Stimulated activated memory B cell treated with anti-CD40 and anti-IgM and Interleukin-4, amounts not matched to agents 10 μg/mL and 1 μg/mL and 100 μg/mL, for 72 hours (primary cell): Measurements from ENCODE around the gene NOD2.

Source experiments
- ATAC-seq: fragments of 150-1000 bp; cut with Tn5 transposase; 2 replicates; pipeline ENCODE4 v1.10.0; 2021
- H3K27ac Mint-ChIP-seq: one replicate; pipeline ENCODE4 v1.8.0; 2022; ENCODE audit warnings: mild to moderate bottlenecking, mixed read lengths
- H3K27me3 Mint-ChIP-seq: one replicate; pipeline ENCODE4 v1.8.0; 2022; ENCODE audit warnings: mixed read lengths
- H3K36me3 Mint-ChIP-seq: one replicate; pipeline ENCODE4 v1.8.0; 2022; ENCODE audit warnings: mixed read lengths
- H3K4me1 Mint-ChIP-seq: one replicate; pipeline ENCODE4 v1.8.0; 2022; ENCODE audit warnings: mixed read lengths
- H3K4me3 Mint-ChIP-seq: one replicate; pipeline ENCODE4 v1.8.0; 2022; ENCODE audit warnings: mild to moderate bottlenecking, moderate library complexity, mixed read lengths
- H3K9me3 Mint-ChIP-seq: one replicate; pipeline ENCODE4 v1.8.0; 2022; ENCODE audit warnings: mixed read lengths

NOD2 gene

DNA sequence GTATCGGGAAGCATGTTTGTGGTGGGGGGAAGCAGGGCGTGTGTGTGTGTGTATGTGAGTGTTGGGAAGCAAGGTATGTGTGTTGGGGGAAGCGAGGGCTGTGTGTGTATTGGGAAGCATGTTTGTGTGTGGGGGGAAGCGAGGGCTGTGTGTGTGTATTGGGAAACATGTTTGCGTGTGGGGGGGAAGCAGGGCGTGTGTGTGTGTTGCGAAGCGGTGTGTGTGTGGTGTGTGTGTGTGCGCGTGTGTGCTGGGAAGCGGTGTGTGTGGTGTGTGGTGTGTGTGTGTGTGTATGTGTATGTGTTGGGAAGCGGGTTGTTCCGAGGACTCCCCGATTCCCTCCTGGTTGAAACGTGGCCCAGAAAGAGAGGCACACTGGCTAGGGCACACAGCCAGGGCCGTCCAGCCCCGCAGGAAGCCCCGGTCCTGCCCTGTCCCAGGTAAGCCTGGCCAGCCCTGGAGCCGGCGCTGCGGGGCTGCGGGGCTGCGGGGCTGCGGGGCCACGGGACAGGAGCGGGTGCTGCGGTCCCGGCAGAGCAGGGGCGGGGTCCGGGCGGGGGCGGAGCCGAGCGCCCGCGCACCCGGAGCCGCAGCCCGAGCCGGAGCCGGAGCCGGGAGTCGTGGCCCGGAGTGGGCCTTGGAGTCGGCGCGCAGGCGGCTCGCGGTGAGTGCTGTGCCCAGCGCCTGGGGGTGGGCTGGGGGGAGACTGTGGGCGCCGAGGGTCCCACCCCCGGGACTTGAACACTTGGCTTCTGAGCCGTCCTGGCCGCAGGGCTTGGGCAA, at the start of gene NOD2:
Gene NOD2, plus strand, starts transcription at position 608 of the 783 bp plus-strand sequence. CDS start 5,890 bp downstream, outside the sequence.
- peaks cover 66% of the 10 kb centered on the region for H3K4me1 Mint-ChIP-seq
- ATAC-seq = peak; percentile 39
- peak within 1 kb of the TSS; percentile 75 for H3K4me3 Mint-ChIP-seq
- peak within 1 kb of the TSS; percentile 75 for H3K27ac Mint-ChIP-seq
- H3K9me3 Mint-ChIP-seq = no peaks in the 10 kb centered on the region
- no peaks in the 10 kb centered on the region for H3K27me3 Mint-ChIP-seq
- H3K36me3 Mint-ChIP-seq = no peaks in the 10 kb centered on the region

DNA sequence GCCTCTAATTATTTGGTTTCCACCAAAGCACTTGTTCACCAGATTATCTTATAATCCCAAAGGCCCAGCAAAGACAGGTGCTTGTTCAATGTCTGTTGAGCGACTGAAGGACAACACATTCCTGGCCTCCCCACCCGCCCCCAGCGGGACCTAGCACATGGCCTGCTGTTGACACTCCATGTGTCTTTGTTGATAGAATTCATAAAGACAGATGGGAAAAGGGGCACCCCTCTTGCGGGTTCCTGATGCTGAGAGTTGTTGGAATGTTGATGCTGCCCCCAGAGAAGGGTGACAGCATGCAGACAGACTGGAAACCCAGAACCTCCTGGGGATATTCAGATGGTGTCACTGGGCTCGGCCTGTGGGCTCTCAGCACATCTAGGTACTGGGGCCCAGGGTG, 49.2 kb upstream of the NOD2 start:
- H3K27ac Mint-ChIP-seq = no peak overlapping the region
- peaks cover 23% of the 10 kb centered on the region for H3K27me3 Mint-ChIP-seq
- H3K9me3 Mint-ChIP-seq = no peaks in the 10 kb centered on the region
- H3K36me3 Mint-ChIP-seq = no peaks in the 10 kb centered on the region
- no peaks in the 10 kb centered on the region for H3K4me1 Mint-ChIP-seq
- no peak for ATAC-seq
- H3K4me3 Mint-ChIP-seq = no peak overlapping the region

DNA sequence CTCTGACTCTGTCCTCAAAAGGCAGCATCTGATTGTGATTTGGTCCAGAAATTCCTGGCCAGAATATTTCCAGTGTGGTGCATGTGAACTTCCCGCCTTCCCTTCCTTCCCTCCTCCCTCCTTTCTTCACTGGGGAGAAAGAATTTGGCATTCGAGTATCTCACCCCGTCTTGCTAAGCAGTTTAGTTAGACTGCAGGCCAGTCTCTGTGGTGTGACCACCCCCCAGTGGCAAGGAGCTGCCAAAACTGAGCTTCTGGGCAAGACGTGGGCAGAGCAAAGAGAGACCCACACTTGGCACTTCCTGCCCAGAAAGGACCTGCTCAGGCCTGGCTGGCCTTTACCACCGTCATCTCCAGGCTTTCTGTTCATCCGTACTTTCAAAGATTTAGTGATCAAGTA, 48.7 kb upstream of the NOD2 start:
- H3K36me3 Mint-ChIP-seq = no peaks in the 10 kb centered on the region
- H3K4me3 Mint-ChIP-seq = no peak overlapping the region
- H3K4me1 Mint-ChIP-seq = no peaks in the 10 kb centered on the region
- peak; percentile 73 for ATAC-seq
- no peaks in the 10 kb centered on the region for H3K9me3 Mint-ChIP-seq
- H3K27me3 Mint-ChIP-seq = peaks cover 18% of the 10 kb centered on the region
- no peak overlapping the region for H3K27ac Mint-ChIP-seq

DNA sequence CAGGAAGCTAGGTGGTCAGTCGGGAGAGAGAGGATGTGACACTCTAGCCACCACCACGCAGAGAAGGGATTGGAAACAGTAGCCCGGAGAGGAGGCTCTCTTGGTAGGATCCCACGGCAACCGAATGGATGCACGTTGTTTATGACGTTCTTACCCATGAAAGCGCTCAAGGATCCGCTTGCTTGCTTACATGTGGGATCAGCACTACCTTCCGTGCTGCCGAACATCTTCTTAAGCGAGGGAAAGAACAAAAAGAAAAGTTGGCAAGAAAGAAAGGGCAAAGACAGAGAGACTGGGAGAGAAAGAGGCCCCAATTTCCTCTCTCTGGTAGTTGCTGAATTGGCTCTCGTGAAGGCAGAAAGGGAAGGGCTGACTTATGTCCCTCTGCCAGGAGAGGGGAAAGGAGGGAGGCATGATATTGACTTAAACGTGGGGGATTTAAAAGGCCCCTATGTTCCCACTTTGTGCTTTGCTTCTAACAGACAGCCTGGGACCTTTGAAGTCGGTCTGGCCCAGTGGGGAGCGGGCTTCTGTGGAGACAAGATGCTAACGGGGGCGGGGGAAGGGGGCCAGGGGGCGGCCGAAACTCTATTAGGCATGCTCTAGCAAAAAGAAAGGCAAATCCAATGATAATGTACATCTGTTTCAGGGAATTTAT, 47.7 kb upstream of the NOD2 start:
- Mint-ChIP-seq H3K9me3 (no peaks in the 10 kb centered on the region), H3K36me3 (no peaks in the 10 kb centered on the region), H3K4me3 (no peak overlapping the region), H3K27me3 (peaks cover 16% of the 10 kb centered on the region), H3K27ac (no peak overlapping the region), H3K4me1 (no peaks in the 10 kb centered on the region)
- no peak for ATAC-seq

DNA sequence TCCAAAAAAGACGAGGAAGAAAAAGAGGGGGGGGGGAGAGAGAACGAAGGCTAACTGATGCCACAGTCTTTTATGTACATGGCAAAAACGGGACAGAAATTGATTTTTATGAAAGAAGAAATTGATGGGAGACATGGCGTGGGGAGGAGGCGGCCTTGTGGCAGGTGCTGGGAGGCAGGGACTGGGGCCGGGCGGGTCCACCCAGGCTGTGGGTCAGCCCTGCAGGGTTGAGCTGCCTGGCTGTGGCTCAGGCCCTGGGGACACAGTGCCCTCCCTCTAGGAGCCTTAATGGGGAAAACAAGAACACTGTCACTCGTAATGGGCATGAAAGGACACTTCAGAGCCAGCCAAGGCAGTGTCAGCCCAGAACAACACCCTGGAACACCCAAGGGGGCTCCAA, 47.1 kb upstream of the NOD2 start:
- H3K9me3 Mint-ChIP-seq = no peaks in the 10 kb centered on the region
- H3K4me3 Mint-ChIP-seq = no peak overlapping the region
- no peaks in the 10 kb centered on the region for H3K36me3 Mint-ChIP-seq
- peaks cover 10% of the 10 kb centered on the region for H3K27me3 Mint-ChIP-seq
- H3K27ac Mint-ChIP-seq = no peak overlapping the region
- no peak for ATAC-seq
- H3K4me1 Mint-ChIP-seq = no peaks in the 10 kb centered on the region

DNA sequence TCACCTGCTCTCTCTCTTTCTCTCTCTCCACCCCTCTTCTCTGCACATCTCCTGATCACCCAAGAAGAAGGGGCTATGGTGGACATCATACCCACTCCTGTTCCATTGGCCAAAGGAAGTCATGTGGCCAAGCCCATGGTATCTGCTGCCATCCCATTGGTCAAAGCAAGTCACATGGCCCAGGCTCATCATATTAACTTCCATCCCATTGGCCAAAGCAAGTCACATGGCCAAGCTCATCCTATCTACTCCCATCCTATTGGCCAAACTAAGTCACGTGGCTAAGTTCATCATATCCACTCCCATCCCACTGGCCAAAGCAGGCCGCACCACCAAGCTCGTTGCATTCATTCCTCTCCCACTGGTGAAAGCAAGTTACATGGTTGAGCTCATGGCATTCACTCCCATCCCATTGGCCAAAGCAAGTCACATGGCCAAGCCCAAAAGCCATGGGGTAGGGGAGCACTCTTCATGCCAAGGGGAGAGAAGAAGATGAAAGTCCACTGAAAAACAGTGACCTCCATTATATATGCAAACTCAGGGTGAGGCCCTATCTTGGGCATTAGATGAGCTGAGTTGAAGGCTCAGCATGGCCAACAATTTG, 41.5 kb upstream of the NOD2 start:
- no peak overlapping the region for H3K27ac Mint-ChIP-seq
- no peak overlapping the region for H3K4me3 Mint-ChIP-seq
- H3K9me3 Mint-ChIP-seq = peaks cover 5% of the 10 kb centered on the region
- peaks cover 6% of the 10 kb centered on the region for H3K36me3 Mint-ChIP-seq
- H3K4me1 Mint-ChIP-seq = no peaks in the 10 kb centered on the region
- H3K27me3 Mint-ChIP-seq = peaks cover 9% of the 10 kb centered on the region
- no peak for ATAC-seq

DNA sequence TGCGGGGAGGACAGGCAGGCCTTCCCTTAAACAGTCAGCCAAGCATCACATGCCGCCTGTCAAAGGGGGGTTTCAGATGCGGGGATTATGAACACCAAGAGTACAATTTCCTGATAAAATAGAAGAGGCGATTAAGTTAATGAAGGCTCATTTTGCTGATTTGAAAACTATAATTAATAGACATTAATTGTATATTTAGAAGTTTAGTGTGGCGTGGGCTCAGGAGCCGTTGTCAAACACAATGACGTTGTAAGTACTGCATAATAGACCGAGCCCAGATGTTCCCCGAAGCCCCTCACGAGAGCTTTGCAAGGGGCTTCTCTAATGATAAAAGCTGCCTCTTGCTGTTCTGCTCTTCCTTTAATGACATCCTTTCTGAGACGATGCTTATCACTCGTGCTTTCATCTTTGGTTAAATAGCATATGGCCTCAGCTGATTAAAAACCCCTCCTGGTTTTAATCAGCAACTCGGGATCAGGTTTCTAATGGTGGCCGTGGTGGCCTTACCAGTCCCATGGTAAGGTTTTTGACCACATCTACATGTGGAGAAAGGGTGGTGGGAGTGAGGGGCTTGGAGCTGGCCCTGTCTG, 40.5 kb upstream of the NOD2 start:
- Mint-ChIP-seq H3K36me3 (peaks cover 6% of the 10 kb centered on the region), H3K9me3 (peaks cover 5% of the 10 kb centered on the region), H3K27me3 (peaks cover 9% of the 10 kb centered on the region), H3K4me3 (no peak overlapping the region), H3K27ac (no peak overlapping the region), H3K4me1 (no peaks in the 10 kb centered on the region)
- no peak for ATAC-seq

DNA sequence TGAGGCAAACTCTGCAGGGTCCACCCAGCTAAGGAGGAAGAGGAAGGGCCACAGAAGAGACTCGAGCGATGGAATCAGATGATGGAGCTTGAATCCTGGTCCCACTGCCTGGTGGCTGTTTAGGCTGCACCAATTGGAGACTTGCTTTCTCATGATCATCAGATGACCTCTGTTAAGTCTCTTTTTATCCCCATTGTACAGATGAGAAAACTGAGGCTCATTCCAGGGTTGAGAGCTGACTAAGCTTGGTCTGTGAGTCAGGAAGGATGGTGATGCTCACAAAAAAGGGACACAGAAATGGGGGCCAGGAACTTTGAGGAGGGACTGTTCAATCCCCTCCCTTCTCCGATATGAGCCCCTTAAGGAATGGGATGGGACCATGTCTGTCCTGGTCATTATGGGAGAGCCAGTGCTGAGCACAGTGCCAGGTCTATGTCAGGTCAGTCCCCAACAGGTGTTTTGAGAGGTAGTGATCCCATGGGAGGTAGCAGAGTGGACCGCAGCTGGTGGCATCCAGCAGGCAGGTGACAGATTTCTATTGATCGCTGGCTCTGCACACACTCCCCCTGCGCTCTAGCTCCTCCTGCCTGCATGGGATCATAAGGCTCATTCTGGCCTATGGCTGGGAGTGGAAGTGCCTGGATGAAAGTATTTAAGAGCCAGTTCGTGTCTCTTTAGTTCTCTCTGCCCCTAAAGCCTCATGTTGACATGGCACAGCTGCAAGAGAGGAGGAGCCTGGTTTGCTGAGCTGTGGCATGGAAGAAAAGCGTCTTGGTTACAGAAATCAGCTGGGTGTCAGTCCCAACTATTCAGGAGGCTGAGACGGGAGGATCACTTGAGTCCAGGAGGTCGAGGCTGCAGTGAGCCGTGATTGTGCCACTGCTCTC, 39.5 kb upstream of the NOD2 start:
- H3K36me3 Mint-ChIP-seq = peaks cover 6% of the 10 kb centered on the region
- no peak for ATAC-seq
- no peak overlapping the region for H3K27ac Mint-ChIP-seq
- no peak overlapping the region for H3K4me3 Mint-ChIP-seq
- H3K9me3 Mint-ChIP-seq = peaks cover 5% of the 10 kb centered on the region
- H3K27me3 Mint-ChIP-seq = peaks cover 9% of the 10 kb centered on the region
- H3K4me1 Mint-ChIP-seq = no peaks in the 10 kb centered on the region

DNA sequence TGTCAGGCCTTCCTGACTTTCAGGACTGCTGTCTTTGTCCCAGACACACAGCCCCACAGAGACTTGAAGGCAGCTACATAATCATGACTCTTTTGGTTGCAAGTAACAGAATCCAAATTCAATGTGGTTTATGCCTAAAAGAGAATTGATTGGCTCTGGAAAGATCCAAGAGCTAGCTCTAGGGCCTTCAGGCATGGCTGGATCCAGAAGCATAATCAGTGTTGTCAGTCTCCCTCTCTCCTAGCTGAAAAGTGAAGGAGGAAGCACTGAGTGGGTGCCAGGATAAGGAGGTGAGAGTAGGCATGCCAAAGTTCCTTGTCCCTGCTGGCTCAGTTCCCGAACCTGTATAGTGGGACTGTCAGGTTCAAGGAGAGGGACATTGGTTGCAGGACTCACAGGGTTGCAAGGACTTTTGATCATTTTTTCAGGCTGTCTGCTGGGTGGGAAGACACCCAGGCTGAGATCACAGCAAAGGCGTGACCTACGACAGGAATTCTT, 37.8 kb upstream of the NOD2 start:
- no peak overlapping the region for H3K27ac Mint-ChIP-seq
- peaks cover 2% of the 10 kb centered on the region for H3K27me3 Mint-ChIP-seq
- H3K9me3 Mint-ChIP-seq = peaks cover 5% of the 10 kb centered on the region
- no peaks in the 10 kb centered on the region for H3K4me1 Mint-ChIP-seq
- H3K4me3 Mint-ChIP-seq = no peak overlapping the region
- ATAC-seq = no peak
- peaks cover 6% of the 10 kb centered on the region for H3K36me3 Mint-ChIP-seq

DNA sequence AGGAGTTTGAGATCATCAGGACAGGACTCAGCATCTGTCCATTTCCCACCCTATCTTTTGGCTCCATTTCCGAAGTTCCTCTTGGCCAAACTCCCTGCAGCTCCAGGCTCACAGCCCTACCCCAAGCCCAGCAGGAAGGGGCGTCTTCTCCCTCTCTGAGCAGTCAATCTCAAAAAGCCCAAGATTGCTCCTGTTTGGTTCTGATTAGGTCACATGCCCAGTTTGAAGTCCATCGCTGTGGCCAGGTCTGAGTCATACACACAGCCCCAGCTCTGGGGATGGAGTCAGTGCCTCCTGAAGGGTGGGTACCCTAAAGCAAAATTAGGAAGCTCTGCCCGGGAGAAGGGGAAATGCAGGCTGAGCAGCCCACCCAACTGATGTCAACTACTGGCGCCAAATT, 36.2 kb upstream of the NOD2 start:
- Mint-ChIP-seq H3K27ac (no peak overlapping the region), H3K4me1 (no peaks in the 10 kb centered on the region), H3K9me3 (no peaks in the 10 kb centered on the region), H3K4me3 (no peak overlapping the region), H3K36me3 (no peaks in the 10 kb centered on the region), H3K27me3 (no peaks in the 10 kb centered on the region)
- ATAC-seq = no peak

DNA sequence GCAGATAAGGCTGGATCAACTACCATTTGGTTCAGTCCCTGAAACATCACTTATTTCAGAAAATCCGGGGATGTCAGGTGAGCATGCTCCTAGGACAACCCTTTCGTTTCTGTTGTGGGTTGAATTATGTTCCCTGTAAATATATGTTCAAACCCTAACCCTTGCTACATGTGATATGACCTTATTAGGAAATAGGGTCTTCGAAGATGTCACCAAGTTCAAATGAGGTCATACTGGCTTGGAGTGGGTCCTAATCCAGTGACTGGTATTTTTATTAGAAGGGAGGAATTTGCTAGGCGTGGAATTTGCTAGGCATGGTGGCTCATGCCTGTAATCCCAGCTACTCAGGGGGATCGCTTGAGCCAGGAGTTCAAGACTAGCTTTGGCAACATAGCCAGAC, 33.6 kb upstream of the NOD2 start:
- H3K27me3 Mint-ChIP-seq = no peaks in the 10 kb centered on the region
- peaks cover 2% of the 10 kb centered on the region for H3K4me1 Mint-ChIP-seq
- ATAC-seq = no peak
- H3K27ac Mint-ChIP-seq = no peak overlapping the region
- H3K4me3 Mint-ChIP-seq = no peak overlapping the region
- H3K36me3 Mint-ChIP-seq = no peaks in the 10 kb centered on the region
- H3K9me3 Mint-ChIP-seq = no peaks in the 10 kb centered on the region

DNA sequence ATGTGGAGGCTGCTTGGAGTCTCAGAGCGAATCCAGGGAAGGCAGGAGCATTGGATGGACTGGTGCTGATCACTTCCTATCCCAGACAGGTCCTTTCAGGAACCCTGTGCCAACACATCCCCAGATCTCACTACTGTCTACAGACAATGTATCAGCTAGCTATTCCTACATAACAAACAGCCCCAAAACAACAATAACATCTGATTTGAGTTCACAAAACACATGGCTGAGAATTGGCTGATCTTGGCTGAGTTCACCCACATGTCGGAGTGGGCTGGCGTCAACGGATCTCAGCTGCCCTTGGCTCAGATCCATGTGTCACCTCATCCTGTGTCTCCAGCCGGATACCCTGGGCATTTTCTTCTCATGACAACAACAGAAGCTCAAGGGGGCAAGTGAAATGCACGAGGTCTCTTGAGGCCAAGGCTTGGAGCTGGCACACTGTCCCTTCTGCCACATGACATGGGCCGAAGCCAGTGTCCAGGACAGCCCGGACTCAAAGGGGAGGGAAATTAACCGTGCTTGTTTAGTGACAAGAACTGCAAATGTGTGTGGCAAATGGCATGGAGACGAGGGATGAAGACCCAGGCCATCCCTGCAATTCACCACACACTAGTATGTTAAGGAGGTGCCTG, 31.0 kb upstream of the NOD2 start:
- Mint-ChIP-seq H3K27me3 (no peaks in the 10 kb centered on the region), H3K4me3 (no peak overlapping the region), H3K9me3 (peaks cover 2% of the 10 kb centered on the region)

DNA sequence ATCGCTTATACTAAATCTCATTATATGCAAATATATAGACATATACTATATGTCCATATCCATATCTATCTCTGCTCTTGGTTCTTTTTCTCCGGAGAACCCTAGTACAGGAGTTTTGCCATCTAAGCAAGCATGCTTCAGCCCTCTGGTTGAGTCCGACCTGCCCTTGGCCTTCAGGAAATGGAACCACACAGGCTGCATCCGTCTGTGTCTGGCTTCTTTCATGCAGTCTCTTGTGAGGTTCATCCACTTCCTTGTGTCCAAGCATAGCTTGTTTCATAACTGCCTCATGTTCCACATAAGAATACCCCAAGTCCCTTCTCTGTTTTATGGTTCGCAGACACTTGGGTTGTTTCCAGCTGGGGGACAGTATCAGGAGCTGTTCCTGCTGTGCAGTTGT, 29.1 kb upstream of the NOD2 start:
- Mint-ChIP-seq H3K27me3 (no peaks in the 10 kb centered on the region), H3K9me3 (peaks cover 2% of the 10 kb centered on the region), H3K4me1 (peaks cover 32% of the 10 kb centered on the region), H3K27ac (no peak overlapping the region), H3K4me3 (no peak overlapping the region), H3K36me3 (peaks cover 11% of the 10 kb centered on the region)
- ATAC-seq = no peak

More for the DNA sequence above, 31.0 kb upstream of the NOD2 start:
- Mint-ChIP-seq H3K4me1 (peaks cover 21% of the 10 kb centered on the region), H3K36me3 (no peaks in the 10 kb centered on the region), H3K27ac (no peak overlapping the region)
- no peak for ATAC-seq

DNA sequence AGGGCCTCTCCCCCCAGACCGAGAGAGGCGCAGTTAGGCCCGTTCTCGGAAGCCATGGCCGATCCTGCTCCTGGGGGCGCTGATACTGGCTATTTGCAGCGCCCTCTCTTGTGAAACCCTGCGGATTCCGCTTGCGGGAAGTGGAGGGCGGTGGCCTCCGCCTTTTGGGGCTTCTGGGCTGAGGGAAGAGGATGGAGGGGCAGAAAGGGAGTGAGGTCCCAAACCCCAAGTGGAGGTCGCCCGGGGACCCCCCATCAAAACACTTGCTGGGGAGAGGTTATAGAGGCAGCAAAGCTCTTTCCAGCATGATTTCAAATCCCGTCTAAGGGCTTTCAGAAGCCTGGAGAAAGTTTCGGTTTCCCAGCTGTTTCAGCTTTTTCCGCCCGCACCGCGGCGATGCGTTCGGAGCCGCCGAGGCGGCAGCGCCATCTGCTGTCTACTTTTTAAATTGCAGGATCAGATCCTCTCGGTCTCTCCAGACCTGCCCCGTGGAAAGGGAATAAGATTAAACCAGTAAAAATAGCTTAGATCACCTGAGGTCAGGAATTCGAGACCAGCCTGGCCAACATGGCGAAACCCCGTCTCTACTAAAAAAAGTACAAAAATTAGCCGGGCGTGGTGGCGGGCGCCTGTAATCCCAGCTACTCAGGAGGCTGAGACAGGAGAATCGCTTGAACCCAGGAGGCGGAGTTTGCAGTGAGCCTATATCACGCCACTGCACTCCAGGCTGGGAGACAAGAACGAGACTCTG, 28.1 kb upstream of the NOD2 start:
- Mint-ChIP-seq H3K36me3 (peaks cover 15% of the 10 kb centered on the region), H3K27me3 (no peaks in the 10 kb centered on the region), H3K4me1 (peaks cover 32% of the 10 kb centered on the region), H3K4me3 (peak overlapping the region; percentile 75), H3K9me3 (peaks cover 2% of the 10 kb centered on the region), H3K27ac (peak overlapping the region; percentile 82)
- ATAC-seq = peak; percentile 59
